Measurements from ENCODE around the gene ITLN1. TPM values are rescaled to one million over a fixed set of nuclear protein-coding genes. Genes with fewer than 3 reads are reported as not detected.
"Not testable (repeated sequence)": the region's sequence is repeated elsewhere in the genome, so short reads cannot be mapped to it uniquely, and the experiment has no call there.

Gene ITLN1
- total RNA-seq, 4 donors from 2014 or later: not detected

DNA sequence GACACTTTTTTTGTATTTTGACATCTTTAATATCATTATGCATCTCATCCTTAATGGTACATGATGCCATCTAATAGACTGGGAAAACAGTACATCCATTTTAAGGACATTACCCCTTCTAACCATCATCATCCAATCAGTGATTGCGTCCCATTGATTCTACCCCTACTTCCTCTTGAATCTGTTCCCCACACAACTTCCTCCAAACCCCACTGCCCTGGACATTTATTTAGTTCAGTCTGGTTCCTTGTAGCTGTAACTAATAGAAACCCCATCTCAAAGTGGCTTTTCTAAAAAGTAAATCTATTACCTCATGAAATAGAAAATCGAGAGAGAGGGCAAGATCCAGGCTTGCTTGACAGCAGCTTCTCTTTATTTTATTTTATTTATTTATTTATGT is 2.1 kb upstream of the ITLN1 start:
- no peak for DNase-seq (ENCODE audit: low spot score in 2 of 2)
- no peak overlapping the region for H3K4me3 ChIP-seq (ENCODE audit: low read depth, poor library complexity, severe bottlenecking)
- intact Hi-C loops (cut with DNase I; ENCODE audit: low total_unique reads): no loop called here
- TF ChIP-seq POLR2A (IDR thresholded peaks at IDR 0.05): no peak
- TF ChIP-seq, protein P1, sequence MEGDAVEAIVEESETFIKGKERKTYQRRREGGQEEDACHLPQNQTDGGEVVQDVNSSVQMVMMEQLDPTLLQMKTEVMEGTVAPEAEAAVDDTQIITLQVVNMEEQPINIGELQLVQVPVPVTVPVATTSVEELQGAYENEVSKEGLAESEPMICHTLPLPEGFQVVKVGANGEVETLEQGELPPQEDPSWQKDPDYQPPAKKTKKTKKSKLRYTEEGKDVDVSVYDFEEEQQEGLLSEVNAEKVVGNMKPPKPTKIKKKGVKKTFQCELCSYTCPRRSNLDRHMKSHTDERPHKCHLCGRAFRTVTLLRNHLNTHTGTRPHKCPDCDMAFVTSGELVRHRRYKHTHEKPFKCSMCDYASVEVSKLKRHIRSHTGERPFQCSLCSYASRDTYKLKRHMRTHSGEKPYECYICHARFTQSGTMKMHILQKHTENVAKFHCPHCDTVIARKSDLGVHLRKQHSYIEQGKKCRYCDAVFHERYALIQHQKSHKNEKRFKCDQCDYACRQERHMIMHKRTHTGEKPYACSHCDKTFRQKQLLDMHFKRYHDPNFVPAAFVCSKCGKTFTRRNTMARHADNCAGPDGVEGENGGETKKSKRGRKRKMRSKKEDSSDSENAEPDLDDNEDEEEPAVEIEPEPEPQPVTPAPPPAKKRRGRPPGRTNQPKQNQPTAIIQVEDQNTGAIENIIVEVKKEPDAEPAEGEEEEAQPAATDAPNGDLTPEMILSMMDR (IDR thresholded peaks at IDR 0.05): no peak
- WGBS, 2 donors: 80 to 84% methylated on average over 2 of the region's 2 CpGs

DNA sequence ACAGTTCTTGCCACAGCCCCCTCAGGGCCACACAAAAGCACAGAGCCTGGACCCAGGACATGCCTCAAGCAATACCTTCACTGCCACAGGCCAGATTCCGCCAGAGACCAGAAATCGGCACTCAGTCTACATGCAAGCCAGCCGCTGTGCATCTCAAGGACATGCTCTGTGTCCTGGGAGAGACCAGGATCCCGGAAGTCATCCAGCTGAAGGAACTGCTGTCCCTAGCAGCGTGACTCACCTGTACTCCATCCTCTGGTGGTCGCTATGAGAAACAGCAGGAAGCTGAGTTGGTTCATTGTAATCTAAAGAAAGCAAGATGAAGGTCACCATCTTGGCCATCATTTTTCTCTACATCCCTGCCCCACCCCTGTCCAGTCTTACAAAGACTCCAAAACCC is 401 bp downstream of the ITLN1 start:
- DNase-seq (ENCODE audit: low spot score in 2 of 2): no peak
- 53 to 67% methylated on average over 6 of the region's 6 CpGs for WGBS, 2 donors
- no peak for TF ChIP-seq POLR2A (IDR thresholded peaks at IDR 0.05)
- TF ChIP-seq, protein P1 (IDR thresholded peaks at IDR 0.05): no peak
- intact Hi-C loops (cut with DNase I; ENCODE audit: low total_unique reads): no loop called here
- H3K4me3 ChIP-seq (ENCODE audit: low read depth, poor library complexity, severe bottlenecking): no peak overlapping the region

DNA sequence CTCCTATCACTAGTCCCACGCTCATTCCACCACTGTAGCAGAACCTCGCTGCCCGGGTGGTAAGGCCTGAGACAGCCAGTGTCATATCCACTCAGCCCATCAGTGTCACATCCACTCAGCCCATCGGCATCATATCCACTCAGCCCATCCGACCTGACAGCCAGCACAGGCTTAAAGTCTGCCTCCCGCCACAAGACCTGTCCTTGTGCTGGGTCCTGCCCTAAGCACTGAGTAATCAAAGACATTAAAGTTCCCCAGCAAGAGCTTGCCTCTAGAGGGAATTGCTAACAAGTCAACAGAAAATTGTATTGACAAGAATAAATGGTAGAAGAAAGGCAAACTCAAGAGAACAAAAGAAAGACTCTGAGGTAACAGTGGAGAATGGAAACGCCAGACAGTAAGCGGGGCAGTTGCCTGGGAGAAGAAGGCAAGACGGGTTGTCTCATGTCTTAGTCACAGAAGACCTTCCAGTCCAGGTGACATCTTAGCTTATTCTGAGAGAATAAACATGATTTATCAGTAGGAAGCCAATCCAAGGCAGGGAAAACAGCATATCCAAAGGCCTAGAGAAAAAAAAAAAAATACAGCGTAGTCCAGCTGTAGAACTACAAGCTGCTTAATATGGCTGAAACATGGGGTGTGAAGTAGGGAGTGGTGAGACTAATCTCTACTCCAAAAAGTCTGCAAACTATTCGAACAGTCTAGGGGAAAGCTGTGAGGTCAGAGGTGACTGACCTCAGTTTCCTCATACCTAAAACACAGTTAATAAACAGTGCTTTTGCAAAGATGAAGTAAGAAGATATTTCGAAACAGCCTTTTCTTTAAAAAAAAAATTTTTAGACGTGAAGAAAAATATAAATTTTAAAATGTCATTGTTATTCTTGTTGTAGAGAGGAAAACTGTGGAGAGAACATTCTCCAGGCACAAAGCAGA is 1.1 kb downstream of the ITLN1 start:
- 88 to 89% methylated on average over 13 of the region's 13 CpGs for WGBS, 2 donors
- TF ChIP-seq, protein P1 (IDR thresholded peaks at IDR 0.05): no peak
- no peak for TF ChIP-seq POLR2A (IDR thresholded peaks at IDR 0.05)

DNA sequence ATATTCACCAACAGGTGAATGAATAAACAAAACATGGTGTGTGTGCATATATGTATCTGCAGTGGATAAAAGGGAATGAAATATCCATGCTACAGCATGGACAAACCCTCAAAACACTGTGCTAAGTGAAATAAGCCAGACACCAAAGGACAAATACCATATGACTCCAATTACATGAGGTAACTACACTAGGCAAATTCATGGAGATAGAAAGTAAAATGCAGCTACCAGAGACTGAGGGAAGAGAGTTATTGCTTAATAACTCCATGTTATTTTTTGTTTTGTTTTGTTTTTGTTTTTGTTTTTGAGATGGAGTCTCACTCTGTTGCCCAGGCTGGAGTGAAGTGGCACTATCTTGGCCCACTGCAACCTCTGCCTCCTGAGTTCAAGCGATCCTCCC is 2.4 kb downstream of the ITLN1 start:
- no peak overlapping the region for H3K4me3 ChIP-seq (ENCODE audit: low read depth, poor library complexity, severe bottlenecking)
- TF ChIP-seq, protein P1 (IDR thresholded peaks at IDR 0.05): no peak
- TF ChIP-seq POLR2A (IDR thresholded peaks at IDR 0.05): no peak
- intact Hi-C loops (cut with DNase I; ENCODE audit: low total_unique reads): no loop called here
- DNase-seq (ENCODE audit: low spot score in 2 of 2): no peak
- 100% methylated on average over 1 of the region's 1 CpG for WGBS, 2 donors

More for the DNA sequence above, 1.1 kb downstream of the ITLN1 start:
- no peak for DNase-seq (ENCODE audit: low spot score in 2 of 2)
- no peak overlapping the region for H3K4me3 ChIP-seq (ENCODE audit: low read depth, poor library complexity, severe bottlenecking)
- intact Hi-C loops (cut with DNase I; ENCODE audit: low total_unique reads): no loop called here

DNA sequence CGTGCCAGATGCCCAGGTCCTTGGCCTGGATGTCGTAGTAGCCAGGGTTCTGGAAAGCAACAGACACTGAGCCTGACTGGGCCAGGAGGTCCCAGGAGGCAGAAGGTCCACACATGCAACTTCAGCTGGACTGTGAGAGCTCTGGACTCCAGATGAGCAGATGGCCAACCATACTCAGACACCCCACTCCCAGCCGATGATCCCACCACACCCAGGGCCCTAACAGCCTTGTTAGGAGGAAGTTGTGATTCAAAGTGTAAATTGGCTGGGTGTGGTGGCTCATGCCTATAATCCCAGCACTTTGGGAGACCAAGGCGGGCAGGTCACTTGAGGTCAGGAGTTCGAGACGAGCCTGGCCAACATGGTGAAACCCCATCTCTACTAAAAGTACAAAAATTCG is 3.7 kb downstream of the ITLN1 start:
- intact Hi-C loops (cut with DNase I; ENCODE audit: low total_unique reads): not testable (repeated sequence)

DNA sequence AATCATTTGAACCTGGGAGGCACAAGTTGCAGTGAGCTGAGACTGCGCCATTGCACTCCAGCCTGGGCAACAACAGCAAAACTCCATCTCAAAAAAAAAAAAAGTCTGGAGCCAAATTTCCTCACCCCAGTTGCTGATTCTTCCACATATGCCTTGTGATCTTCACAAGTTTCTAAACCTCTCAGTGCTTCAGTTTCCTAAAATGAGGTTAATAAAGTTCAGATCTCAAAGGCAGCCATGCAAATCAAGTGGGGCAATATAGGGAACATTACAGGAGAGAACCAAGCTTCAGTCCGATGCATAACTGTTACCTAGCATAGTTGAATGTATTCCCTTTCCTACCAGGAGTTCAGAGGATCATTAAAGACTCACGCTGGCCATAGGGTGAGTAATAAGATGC is 4.8 kb downstream of the ITLN1 start:
- intact Hi-C loops (cut with DNase I; ENCODE audit: low total_unique reads): no loop called here
- no peak for DNase-seq (ENCODE audit: low spot score in 2 of 2)
- WGBS, 2 donors: 89 to 93% methylated on average over 3 of the region's 3 CpGs
- TF ChIP-seq POLR2A (IDR thresholded peaks at IDR 0.05): no peak
- TF ChIP-seq, protein P1 (IDR thresholded peaks at IDR 0.05): no peak
- no peak overlapping the region for H3K4me3 ChIP-seq (ENCODE audit: low read depth, poor library complexity, severe bottlenecking)

More for the DNA sequence above, 3.7 kb downstream of the ITLN1 start:
- not testable (repeated sequence) for H3K4me3 ChIP-seq (ENCODE audit: low read depth, poor library complexity, severe bottlenecking); DNase-seq (ENCODE audit: low spot score in 2 of 2)
- 84 to 88% methylated on average over 7 of the region's 7 CpGs for WGBS, 2 donors
